ENCODE measurements around the gene KISS1. TPM values are rescaled to one million over a fixed set of nuclear protein-coding genes. Genes with fewer than 3 reads are reported as not detected.

Gene KISS1
- total RNA-seq, 1 experiment from 2014 or later: not detected

DNA sequence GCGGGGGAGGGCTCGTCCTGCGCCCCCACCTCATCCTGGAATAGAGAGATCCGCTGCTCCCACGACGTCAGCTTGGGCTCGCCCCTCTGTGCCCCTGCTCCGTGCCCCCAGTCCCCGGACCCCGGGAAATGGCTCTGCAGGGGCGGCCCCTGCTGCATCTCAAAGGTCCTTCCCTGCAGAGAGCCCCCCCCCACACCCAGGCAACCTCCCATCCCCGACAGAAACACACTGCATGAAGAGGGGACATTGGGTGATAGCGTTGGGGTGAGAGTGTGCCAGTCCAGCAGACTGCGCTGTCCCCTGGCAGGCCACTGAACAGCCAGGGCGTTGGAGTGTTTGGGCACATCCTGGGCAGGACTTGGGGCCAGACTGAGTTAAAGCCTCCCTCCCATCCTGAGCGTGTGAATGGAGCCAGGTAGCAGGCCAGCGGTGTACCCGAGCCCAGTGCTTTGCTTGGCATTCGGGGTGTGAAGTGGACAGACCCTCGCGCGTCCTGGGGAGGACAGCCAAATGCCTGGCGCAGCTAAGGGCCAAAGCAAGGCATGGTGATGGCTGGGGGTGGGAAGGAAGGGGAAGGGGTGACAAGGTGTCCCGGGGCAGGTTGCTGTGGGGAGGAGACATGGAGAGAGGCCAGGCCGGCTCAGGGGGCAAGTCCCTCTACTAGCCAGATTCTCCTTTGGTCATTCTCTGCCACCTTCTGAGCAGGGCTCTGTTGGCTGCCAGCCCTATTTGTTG is 43.8 kb downstream of the KISS1 start:
- no TSS peak for BruUV-seq (replicated peaks)
- TF ChIP-seq, protein P1, sequence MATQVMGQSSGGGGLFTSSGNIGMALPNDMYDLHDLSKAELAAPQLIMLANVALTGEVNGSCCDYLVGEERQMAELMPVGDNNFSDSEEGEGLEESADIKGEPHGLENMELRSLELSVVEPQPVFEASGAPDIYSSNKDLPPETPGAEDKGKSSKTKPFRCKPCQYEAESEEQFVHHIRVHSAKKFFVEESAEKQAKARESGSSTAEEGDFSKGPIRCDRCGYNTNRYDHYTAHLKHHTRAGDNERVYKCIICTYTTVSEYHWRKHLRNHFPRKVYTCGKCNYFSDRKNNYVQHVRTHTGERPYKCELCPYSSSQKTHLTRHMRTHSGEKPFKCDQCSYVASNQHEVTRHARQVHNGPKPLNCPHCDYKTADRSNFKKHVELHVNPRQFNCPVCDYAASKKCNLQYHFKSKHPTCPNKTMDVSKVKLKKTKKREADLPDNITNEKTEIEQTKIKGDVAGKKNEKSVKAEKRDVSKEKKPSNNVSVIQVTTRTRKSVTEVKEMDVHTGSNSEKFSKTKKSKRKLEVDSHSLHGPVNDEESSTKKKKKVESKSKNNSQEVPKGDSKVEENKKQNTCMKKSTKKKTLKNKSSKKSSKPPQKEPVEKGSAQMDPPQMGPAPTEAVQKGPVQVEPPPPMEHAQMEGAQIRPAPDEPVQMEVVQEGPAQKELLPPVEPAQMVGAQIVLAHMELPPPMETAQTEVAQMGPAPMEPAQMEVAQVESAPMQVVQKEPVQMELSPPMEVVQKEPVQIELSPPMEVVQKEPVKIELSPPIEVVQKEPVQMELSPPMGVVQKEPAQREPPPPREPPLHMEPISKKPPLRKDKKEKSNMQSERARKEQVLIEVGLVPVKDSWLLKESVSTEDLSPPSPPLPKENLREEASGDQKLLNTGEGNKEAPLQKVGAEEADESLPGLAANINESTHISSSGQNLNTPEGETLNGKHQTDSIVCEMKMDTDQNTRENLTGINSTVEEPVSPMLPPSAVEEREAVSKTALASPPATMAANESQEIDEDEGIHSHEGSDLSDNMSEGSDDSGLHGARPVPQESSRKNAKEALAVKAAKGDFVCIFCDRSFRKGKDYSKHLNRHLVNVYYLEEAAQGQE (IDR thresholded peaks at IDR 0.05; ENCODE audit: insufficient read depth in 1 of 2, low read depth in 2 of 2, low read length in 1 of 2): no peak
- ATAC-seq (peak; percentile 41; the same call in 1 of the 2 replicates), DNase-seq (ENCODE audit: low read depth, low spot score) (no peak)
- H3K4me1 ChIP-seq (ENCODE audit: control insufficient read depth, insufficient read depth, low read length): no peaks in the 10 kb centered on the region
- H3K9me3 ChIP-seq (ENCODE audit: control insufficient read depth, insufficient read depth, low read depth, low read length): no peaks in the 10 kb centered on the region
- intact Hi-C loops (cut with micrococcal nuclease; ENCODE audit: unreplicated experiment) (no loop called here), in situ Hi-C loops (cut with HindIII; ENCODE audit: low pct_unique_long_range_greater_than_20kb, low sequenced_read_pairs) (no loop called here)
- ChIA-PET POLR2A (interaction anchor here (0.5 kb wide), 1 partner anchor 1245 kb away, joined by 3 read pairs; no protein-coding TSS in a partner anchor), CTCF (interaction anchor here (1.0 kb wide), 1 partner anchor 11 kb away, joined by 3 read pairs; no protein-coding TSS in a partner anchor)
- H3K27ac ChIP-seq (ENCODE audit: low read length): no peak overlapping the region
- H3K36me3 ChIP-seq (ENCODE audit: control insufficient read depth, insufficient read depth, low read length): no peaks in the 10 kb centered on the region
- no peaks in the 10 kb centered on the region; the same call in 1 of the 2 replicates for H3K27me3 ChIP-seq (ENCODE audit: control insufficient read depth, insufficient read depth, low read length)
- peak overlapping the region; percentile 45 to 63 for H3K4me3 ChIP-seq (ENCODE audit: low read depth in 2 of 2, low read length in 2 of 2)

DNA sequence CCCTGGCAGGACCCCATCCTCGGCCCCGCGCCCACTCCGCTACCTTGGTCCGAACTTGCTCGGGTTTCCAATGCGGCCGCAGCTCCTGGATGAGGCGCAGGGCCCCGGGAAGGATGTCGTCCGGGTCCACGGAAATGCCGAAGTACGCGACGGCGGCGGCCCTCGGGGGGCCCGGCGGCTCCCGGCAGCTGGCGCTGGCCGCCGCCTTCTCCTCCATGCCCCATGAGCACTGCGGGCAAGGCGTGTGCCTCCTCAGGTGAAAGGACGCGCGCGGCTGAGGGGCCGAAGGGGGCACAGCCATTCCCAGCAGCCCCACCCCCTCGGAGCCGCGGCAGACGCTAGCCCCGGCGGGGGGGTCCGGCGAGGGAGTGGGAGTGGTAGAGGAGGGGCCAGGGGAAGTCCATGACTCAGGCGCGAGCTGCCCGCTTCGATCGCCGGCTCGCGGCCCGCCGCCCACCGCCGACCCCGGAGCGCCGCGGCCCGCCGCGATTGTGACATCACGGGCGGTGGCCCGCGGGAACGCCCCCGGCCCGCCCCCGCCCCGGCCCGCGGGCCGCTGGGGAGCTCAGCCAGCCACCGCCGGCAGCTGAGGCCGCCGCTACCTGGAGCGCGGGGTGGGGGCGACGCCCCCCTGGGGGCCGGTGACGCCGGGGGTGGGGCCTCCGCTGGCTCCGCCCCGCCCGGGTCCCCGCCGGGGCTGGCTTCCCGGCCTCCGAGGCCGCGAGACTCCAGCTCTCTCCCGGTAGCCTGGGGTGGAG is 44.6 kb downstream of the KISS1 start, which contains the start of gene ETNK2:
Gene ETNK2 (minus strand): TSS at position 493 of the 758 bp plus-strand sequence. CDS start 192 bp downstream, at position 301.
- Histone ChIP-seq H3K27ac (ENCODE audit: low read length) (no peak within 1 kb of the TSS), H3K36me3 (ENCODE audit: control insufficient read depth, insufficient read depth, low read length) (no peaks in the 10 kb centered on the region), H3K4me3 (ENCODE audit: low read depth in 2 of 2, low read length in 2 of 2) (peak within 1 kb of the TSS; percentile 58 to 63), H3K9me3 (ENCODE audit: control insufficient read depth, insufficient read depth, low read depth, low read length) (no peaks in the 10 kb centered on the region), H3K4me1 (ENCODE audit: control insufficient read depth, insufficient read depth, low read length) (no peaks in the 10 kb centered on the region), H3K27me3 (ENCODE audit: control insufficient read depth, insufficient read depth, low read length) (no peaks in the 10 kb centered on the region; the same call in 1 of the 2 replicates)
- ATAC-seq (peak; percentile 76), DNase-seq (ENCODE audit: low read depth, low spot score) (no peak)
- TF ChIP-seq, protein P1 (IDR thresholded peaks at IDR 0.05; ENCODE audit: insufficient read depth in 1 of 2, low read depth in 2 of 2, low read length in 1 of 2): no peak
- TF ChIP-seq SIN3A (IDR thresholded peaks at IDR 0.05; ENCODE audit: borderline replicate concordance, insufficient read depth, low read depth, low read length): no peak
- no peak for TF ChIP-seq POLR2AphosphoS5 (IDR thresholded peaks at IDR 0.05; ENCODE audit: low read depth, low read length)
- no peak for TF ChIP-seq TCF7L2 (IDR thresholded peaks at IDR 0.05; ENCODE audit: low read depth, low read length)
- TF ChIP-seq, protein P2, sequence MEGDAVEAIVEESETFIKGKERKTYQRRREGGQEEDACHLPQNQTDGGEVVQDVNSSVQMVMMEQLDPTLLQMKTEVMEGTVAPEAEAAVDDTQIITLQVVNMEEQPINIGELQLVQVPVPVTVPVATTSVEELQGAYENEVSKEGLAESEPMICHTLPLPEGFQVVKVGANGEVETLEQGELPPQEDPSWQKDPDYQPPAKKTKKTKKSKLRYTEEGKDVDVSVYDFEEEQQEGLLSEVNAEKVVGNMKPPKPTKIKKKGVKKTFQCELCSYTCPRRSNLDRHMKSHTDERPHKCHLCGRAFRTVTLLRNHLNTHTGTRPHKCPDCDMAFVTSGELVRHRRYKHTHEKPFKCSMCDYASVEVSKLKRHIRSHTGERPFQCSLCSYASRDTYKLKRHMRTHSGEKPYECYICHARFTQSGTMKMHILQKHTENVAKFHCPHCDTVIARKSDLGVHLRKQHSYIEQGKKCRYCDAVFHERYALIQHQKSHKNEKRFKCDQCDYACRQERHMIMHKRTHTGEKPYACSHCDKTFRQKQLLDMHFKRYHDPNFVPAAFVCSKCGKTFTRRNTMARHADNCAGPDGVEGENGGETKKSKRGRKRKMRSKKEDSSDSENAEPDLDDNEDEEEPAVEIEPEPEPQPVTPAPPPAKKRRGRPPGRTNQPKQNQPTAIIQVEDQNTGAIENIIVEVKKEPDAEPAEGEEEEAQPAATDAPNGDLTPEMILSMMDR (IDR thresholded peaks at IDR 0.05): no peak
- intact Hi-C loops (cut with micrococcal nuclease; ENCODE audit: unreplicated experiment): no loop called here
- CTCF ChIA-PET: interaction anchor here (0.8 to 1.0 kb wide), 2 partner anchors 11 to 16 kb away, joined by 3 to 4 read pairs; no protein-coding TSS in a partner anchor
- no TSS peak for BruUV-seq (replicated peaks)
- in situ Hi-C loops (cut with HindIII; ENCODE audit: low pct_unique_long_range_greater_than_20kb, low sequenced_read_pairs): no loop called here
- POLR2A ChIA-PET: interaction anchor here (0.5 kb wide), 1 partner anchor 1246 kb away, joined by 3 read pairs; no protein-coding TSS in a partner anchor

All from Panc1 (cell line).